HEK293T (cell line): ENCODE data around the gene HIVEP2.

Source experiments
- CTCF ChIA-PET: fragments of 350-600 bp; formaldehyde crosslinking; extraction: SDS; loops from one replicate; lab custom pipeline; 2021; ENCODE audit warnings: antibody characterized with exemption, inconsistent platforms; lab: Yijun Ruan, JAX
- POLR2A ChIA-PET: fragments of 350-600 bp; formaldehyde crosslinking; extraction: SDS; loops from one replicate; lab custom pipeline; 2020; ENCODE audit warnings: antibody characterized with exemption, inconsistent platforms; lab: Yijun Ruan, JAX
- DNase-seq: peaks from one replicate; pipeline ENCODE4 v3.0.0; 2012; ENCODE audit warnings: mixed read lengths; ENCODE audit errors: extremely low spot score
- ARNT ChIP-seq: fragments of 450-650 bp; IDR thresholded peaks from 2 replicates; pipeline ENCODE4 v1.6.1; 2017; ENCODE audit warnings: mild to moderate bottlenecking
- BHLHE40 ChIP-seq: fragments of 450-650 bp; IDR thresholded peaks from 2 replicates; pipeline ENCODE4 v1.6.1; 2016; ENCODE audit warnings: mild to moderate bottlenecking, moderate library complexity, borderline replicate concordance
- CTBP1 ChIP-seq: fragments of 450-650 bp; IDR thresholded peaks from 2 replicates; pipeline ENCODE4 v1.6.1; 2016; ENCODE audit warnings: borderline replicate concordance
- ELF4 ChIP-seq: fragments of 450-650 bp; IDR thresholded peaks from 2 replicates; pipeline ENCODE4 v1.6.1; 2017; ENCODE audit warnings: antibody characterized with exemption
- FOXK2 ChIP-seq: fragments of 450-650 bp; IDR thresholded peaks from 2 replicates; pipeline ENCODE4 v1.6.1; 2016; ENCODE audit warnings: mild to moderate bottlenecking
- FOXM1 ChIP-seq: fragments of 450-650 bp; IDR thresholded peaks from 2 replicates; pipeline ENCODE4 v1.6.1; 2017; ENCODE audit warnings: mild to moderate bottlenecking, borderline replicate concordance
- HDGF ChIP-seq: fragments of 450-650 bp; IDR thresholded peaks from 2 replicates; pipeline ENCODE4 v1.6.1; 2017; ENCODE audit warnings: antibody characterized with exemption, borderline replicate concordance
- L3MBTL2 ChIP-seq: fragments of 450-650 bp; conservative IDR thresholded peaks from 2 replicates; pipeline ENCODE4 v1.6.1; 2016; ENCODE audit warnings: mild to moderate bottlenecking
- LEF1 ChIP-seq: fragments of 450-650 bp; IDR thresholded peaks from 2 replicates; pipeline ENCODE4 v1.6.1; 2017; ENCODE audit warnings: mild to moderate bottlenecking, borderline replicate concordance
- NFRKB ChIP-seq: fragments of 450-650 bp; IDR thresholded peaks from 2 replicates; pipeline ENCODE4 v1.6.1; 2016; ENCODE audit warnings: mild to moderate bottlenecking, moderate library complexity
- SUZ12 ChIP-seq: fragments of 450-650 bp; IDR thresholded peaks from 2 replicates; pipeline ENCODE4 v1.6.1; 2016; ENCODE audit warnings: mild to moderate bottlenecking
- TARDBP ChIP-seq: fragments of 450-650 bp; IDR thresholded peaks from 2 replicates; pipeline ENCODE4 v1.6.1; 2016
- ZNF384 ChIP-seq: fragments of 450-650 bp; IDR thresholded peaks from 2 replicates; pipeline ENCODE4 v1.6.1; 2016
- TF ChIP-seq, protein P1 (sequence below): fragments of 450-650 bp; IDR thresholded peaks from 2 replicates; pipeline ENCODE4 v1.6.1; 2016

HIVEP2 gene

DNA sequence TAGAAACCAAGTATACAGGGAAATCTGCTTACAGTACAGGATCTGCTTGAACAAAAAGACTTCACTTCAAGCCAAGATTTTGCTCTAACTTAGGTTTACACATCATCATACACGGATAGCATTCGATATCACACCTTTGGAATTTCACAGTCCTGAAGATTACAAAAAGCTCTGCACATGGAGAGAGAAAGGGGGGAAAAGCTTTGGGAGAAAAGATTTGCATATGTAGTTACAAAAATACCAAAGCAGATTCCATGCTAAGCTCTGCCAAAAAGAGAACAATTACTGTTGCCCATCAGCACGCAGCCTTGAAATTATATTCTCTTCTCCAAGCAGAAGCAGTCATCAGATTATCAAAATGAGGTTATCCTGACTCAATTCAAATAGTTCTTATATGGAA lies 62.0 kb downstream of the HIVEP2 start:
- CTCF ChIA-PET: interaction anchor here (0.6 to 1.2 kb wide), 6 partner anchors 10 to 59 kb away, joined by 3 read pairs; no protein-coding TSS in a partner anchor
- no peak for TF ChIP-seq ELF4
- no peak for TF ChIP-seq LEF1
- TF ChIP-seq SUZ12: no peak
- no peak for TF ChIP-seq BHLHE40
- TF ChIP-seq ZNF384: no peak
- DNase-seq: no peak
- POLR2A ChIA-PET: interaction anchor here (1.1 kb wide), 1 partner anchor 44 kb away, joined by 3 read pairs; no protein-coding TSS in a partner anchor

DNA sequence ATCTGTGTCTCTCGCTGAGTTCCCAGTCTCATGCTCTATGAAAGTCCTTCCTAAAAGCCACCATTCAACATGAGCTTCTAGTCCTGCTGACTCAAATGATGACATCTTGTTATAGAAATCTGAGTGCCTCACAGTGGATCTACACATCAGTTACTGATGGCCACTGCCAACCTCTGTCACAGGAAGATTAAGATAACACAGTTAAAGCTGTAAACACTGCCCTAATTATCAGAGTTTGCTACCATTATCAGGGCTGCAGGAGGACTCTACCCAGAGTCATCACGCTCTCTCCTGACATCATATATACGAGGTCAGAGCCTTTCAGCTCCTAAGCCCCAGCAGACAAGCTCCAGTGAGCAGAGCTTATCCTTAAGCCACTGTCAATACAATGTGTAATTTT lies 63.2 kb downstream of the HIVEP2 start:
- TF ChIP-seq, protein P1, sequence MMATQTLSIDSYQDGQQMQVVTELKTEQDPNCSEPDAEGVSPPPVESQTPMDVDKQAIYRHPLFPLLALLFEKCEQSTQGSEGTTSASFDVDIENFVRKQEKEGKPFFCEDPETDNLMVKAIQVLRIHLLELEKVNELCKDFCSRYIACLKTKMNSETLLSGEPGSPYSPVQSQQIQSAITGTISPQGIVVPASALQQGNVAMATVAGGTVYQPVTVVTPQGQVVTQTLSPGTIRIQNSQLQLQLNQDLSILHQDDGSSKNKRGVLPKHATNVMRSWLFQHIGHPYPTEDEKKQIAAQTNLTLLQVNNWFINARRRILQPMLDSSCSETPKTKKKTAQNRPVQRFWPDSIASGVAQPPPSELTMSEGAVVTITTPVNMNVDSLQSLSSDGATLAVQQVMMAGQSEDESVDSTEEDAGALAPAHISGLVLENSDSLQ: no peak
- TF ChIP-seq BHLHE40: no peak
- TF ChIP-seq FOXK2: no peak
- TF ChIP-seq TARDBP: no peak
- TF ChIP-seq HDGF: no peak
- no peak for TF ChIP-seq CTBP1
- no peak for TF ChIP-seq LEF1
- TF ChIP-seq FOXM1: no peak
- TF ChIP-seq ELF4: no peak
- ChIA-PET POLR2A (no interaction called here), CTCF (interaction anchor here (1.1 to 1.3 kb wide), 2 partner anchors 9 to 135 kb away, joined by 3 to 5 read pairs; no protein-coding TSS in a partner anchor)
- DNase-seq: no peak

DNA sequence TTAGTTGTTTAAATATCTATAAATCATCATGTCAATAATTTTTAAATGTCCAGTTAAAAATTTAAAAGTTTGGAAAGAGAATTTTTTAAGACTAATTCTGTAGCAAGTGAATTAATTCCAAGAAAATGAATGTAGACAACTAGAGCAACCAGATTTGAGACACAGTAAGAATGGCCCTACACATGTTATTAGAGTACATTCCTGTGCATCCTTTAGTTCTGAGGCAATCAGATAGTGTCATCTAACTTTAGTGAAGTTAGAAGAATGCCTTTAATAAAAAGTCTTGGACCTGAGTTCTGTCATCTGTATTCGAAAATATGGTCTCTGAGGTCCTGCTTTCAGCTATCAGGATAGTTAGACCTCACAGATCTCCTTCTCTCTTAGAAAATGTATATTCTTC lies 63.7 kb downstream of the HIVEP2 start:
- CTCF ChIA-PET: interaction anchor here (1.3 kb wide), 1 partner anchor 134 kb away, joined by 3 read pairs; no protein-coding TSS in a partner anchor
- TF ChIP-seq, protein P1: 0 out of 2 replicates have a peak, but pooled peaks have one; percentile 15
- no peak for TF ChIP-seq FOXK2
- no peak for DNase-seq
- POLR2A ChIA-PET: no interaction called here

DNA sequence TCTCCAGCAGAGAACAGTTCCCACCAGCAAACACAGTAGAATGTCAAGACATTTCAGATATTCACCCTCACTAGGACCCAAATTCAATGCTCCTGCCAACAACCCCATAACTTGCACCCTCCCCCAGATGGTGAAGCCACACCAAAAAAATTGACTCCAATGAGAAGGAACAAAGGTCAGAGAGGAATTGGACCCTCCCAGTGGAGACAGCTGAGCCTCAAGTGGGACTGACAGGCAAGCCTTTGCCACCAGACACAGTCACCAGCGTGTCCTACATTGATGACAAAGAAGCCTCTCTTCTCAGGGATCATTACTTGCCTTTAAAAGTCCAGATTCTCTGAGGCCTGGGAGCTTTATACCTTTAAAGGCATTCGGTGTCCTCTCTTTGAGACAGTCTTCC lies 64.8 kb downstream of the HIVEP2 start:
- POLR2A ChIA-PET: no interaction called here
- CTCF ChIA-PET: no interaction called here
- no peak for DNase-seq
- TF ChIP-seq BHLHE40: no peak
- no peak for TF ChIP-seq ELF4
- TF ChIP-seq FOXK2: no peak
- TF ChIP-seq HDGF: no peak
- no peak for TF ChIP-seq CTBP1
- TF ChIP-seq L3MBTL2: no peak
- TF ChIP-seq LEF1: no peak
- TF ChIP-seq, protein P1: no peak
- no peak for TF ChIP-seq NFRKB
- TF ChIP-seq TARDBP: no peak

DNA sequence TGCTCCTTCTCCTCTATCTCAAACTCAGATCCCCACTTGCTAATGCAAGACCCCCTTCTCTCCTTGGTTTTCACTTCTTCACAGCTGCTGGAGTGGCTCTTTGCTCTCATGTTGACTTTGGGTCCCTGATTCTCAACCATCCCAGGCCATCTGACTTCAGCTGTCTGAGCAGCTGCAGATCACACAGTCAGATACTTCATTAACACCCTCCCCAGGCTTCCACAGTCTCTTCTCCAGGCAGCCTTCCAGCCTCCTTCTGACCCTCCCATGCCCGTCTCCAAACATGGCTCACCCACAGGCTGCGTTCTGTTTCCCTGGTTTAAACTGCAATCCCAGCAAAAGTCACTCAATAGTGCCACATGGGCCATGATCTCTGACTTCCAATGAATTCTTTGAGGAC lies 65.4 kb downstream of the HIVEP2 start:
- ChIA-PET POLR2A (no interaction called here), CTCF (no interaction called here)
- no peak for DNase-seq
- TF ChIP-seq SUZ12 (no peak), LEF1 (no peak), ARNT (no peak), ZNF384 (no peak), HDGF (no peak), L3MBTL2 (no peak), CTBP1 (no peak), TARDBP (no peak), FOXM1 (no peak), ELF4 (no peak), NFRKB (no peak)
- TF ChIP-seq, protein P1: no peak

DNA sequence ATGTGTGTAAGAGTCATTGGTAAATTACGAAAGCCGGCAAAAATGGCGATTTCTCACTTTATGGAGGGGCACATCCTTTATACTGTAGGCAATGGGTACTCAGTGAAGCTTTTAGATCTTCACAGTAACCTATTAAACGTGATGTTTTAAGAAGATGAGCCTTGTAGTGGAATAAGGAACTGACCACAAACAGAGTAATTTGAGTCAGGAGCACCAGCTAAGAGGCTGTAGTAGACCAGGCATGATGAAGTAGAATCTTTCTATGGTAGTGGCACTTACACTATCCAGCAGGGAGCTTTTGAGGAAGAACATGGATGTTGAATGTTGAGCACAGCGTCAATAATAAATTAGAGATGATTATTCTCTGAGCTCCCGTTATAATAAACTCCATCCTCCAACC lies 65.9 kb downstream of the HIVEP2 start:
- ChIA-PET CTCF (no interaction called here), POLR2A (no interaction called here)
- DNase-seq: no peak
- TF ChIP-seq NFRKB: no peak
- TF ChIP-seq ELF4: no peak
- no peak for TF ChIP-seq ZNF384
- TF ChIP-seq, protein P1: no peak
